ENCODE measurements around the gene IL13. TPM values are rescaled to one million over a fixed set of nuclear protein-coding genes. Genes with fewer than 3 reads are reported as not detected.
A peak's percentile ranks its signal among the peaks of the same experiment; 100 is the strongest.

The IL13 gene
- total and polyA plus RNA-seq, 2 experiments from 2014 or later = not detected

- Histone ChIP-seq H3K9ac (no peak overlapping the region), H3K9me2 (ENCODE audit: insufficient read depth) (no peaks in the 10 kb centered on the region), H3F3A (ENCODE audit: insufficient read depth) (no peaks in the 10 kb centered on the region), H3K9me3 (ENCODE audit: low read depth) (no peaks in the 10 kb centered on the region), H4K20me1 (ENCODE audit: insufficient read depth) (no peaks in the 10 kb centered on the region), H3K79me2 (ENCODE audit: insufficient read depth) (no peaks in the 10 kb centered on the region), H3K4me1 (ENCODE audit: insufficient read depth) (peaks cover 5% of the 10 kb centered on the region), H3K27ac (no peak overlapping the region), H2AFZ (no peak overlapping the region), H3K27me3 (replicated peaks; ENCODE audit: insufficient read depth) (no peaks in the 10 kb centered on the region), H3K4me2 (ENCODE audit: unreplicated experiment) (no peak overlapping the region), H3K36me3 (ENCODE audit: low read depth) (peaks cover 13% of the 10 kb centered on the region), H3K4me3 (no peak overlapping the region)
- TF ChIP-seq EZH2 (IDR thresholded peaks at IDR 0.05; ENCODE audit: insufficient read depth, poor library complexity, severe bottlenecking) = no peak
- no peak for TF ChIP-seq EZH2phosphoT487 (IDR thresholded peaks at IDR 0.05; ENCODE audit: insufficient read depth, low read depth)
- in situ Hi-C loops (cut with MboI) = no loop called here
- DNase-seq = no peak
- 96 to 98% methylated on average over 4 of the region's 4 CpGs for WGBS, 2 experiments (ENCODE audit: low coverage in 1 of 2, low lambda C conversion rate in 2 of 2, missing lambda C conversion rate in 2 of 2)
Observed at GRCh38 chr5:132695956-132696355, 38.0 kb downstream of the IL13 start.

- Histone ChIP-seq H2AFZ (peak overlapping the region; percentile 17; the same call in 1 of the 2 replicates), H3K9ac (no peak overlapping the region), H3F3A (ENCODE audit: insufficient read depth) (peaks cover 11% of the 10 kb centered on the region), H3K9me2 (ENCODE audit: insufficient read depth) (no peaks in the 10 kb centered on the region), H3K4me2 (ENCODE audit: unreplicated experiment) (peak overlapping the region; percentile 52), H3K9me3 (ENCODE audit: low read depth) (no peaks in the 10 kb centered on the region), H3K4me3 (no peak overlapping the region; the same call in 1 of the 2 replicates), H3K79me2 (ENCODE audit: insufficient read depth) (no peaks in the 10 kb centered on the region), H4K20me1 (ENCODE audit: insufficient read depth) (no peaks in the 10 kb centered on the region), H3K36me3 (ENCODE audit: low read depth) (peaks cover 32% of the 10 kb centered on the region), H3K4me1 (ENCODE audit: insufficient read depth) (peaks cover 14% of the 10 kb centered on the region), H3K27me3 (replicated peaks; ENCODE audit: insufficient read depth) (no peaks in the 10 kb centered on the region), H3K27ac (peak overlapping the region; percentile 13; the same call in 1 of the 2 replicates)
- in situ Hi-C loops (cut with MboI) = loop anchor here (25.0 kb wide), 1 partner anchor 318 kb away; no protein-coding TSS in a partner anchor
- 79 to 81% methylated on average over 1 of the region's 1 CpG for WGBS, 2 experiments (ENCODE audit: low coverage in 1 of 2, low lambda C conversion rate in 2 of 2, missing lambda C conversion rate in 2 of 2)
- peak; percentile 66 for DNase-seq
- TF ChIP-seq EZH2 (IDR thresholded peaks at IDR 0.05; ENCODE audit: insufficient read depth, poor library complexity, severe bottlenecking) (no peak), EZH2phosphoT487 (IDR thresholded peaks at IDR 0.05; ENCODE audit: insufficient read depth, low read depth) (no peak)
Observed at GRCh38 chr5:132704875-132705274, 46.9 kb downstream of the IL13 start.

- Histone ChIP-seq H3K27ac (no peak overlapping the region), H4K20me1 (ENCODE audit: insufficient read depth) (no peaks in the 10 kb centered on the region), H2AFZ (no peak overlapping the region), H3K27me3 (replicated peaks; ENCODE audit: insufficient read depth) (no peaks in the 10 kb centered on the region), H3K4me3 (no peak overlapping the region), H3K4me2 (ENCODE audit: unreplicated experiment) (no peak overlapping the region), H3K9me3 (ENCODE audit: low read depth) (no peaks in the 10 kb centered on the region), H3K36me3 (ENCODE audit: low read depth) (no peaks in the 10 kb centered on the region), H3K4me1 (ENCODE audit: insufficient read depth) (peaks cover 14% of the 10 kb centered on the region), H3F3A (ENCODE audit: insufficient read depth) (peaks cover 11% of the 10 kb centered on the region), H3K79me2 (ENCODE audit: insufficient read depth) (no peaks in the 10 kb centered on the region), H3K9ac (no peak overlapping the region), H3K9me2 (ENCODE audit: insufficient read depth) (no peaks in the 10 kb centered on the region)
- TF ChIP-seq EZH2 (IDR thresholded peaks at IDR 0.05; ENCODE audit: insufficient read depth, poor library complexity, severe bottlenecking) = no peak
- TF ChIP-seq EZH2phosphoT487 (IDR thresholded peaks at IDR 0.05; ENCODE audit: insufficient read depth, low read depth) = no peak
- in situ Hi-C loops (cut with MboI) = loop anchor here (25.0 kb wide), 1 partner anchor 321 kb away; no protein-coding TSS in a partner anchor
- DNase-seq = peak; percentile 13
Observed at GRCh38 chr5:132708645-132709044, 50.7 kb downstream of the IL13 start.

Other genes with a start within 250 kb of the IL13 start
- gene IRF1, start 167.4 kb upstream of the IL13 start, total RNA-seq (2014; rRNA removed; shearing (Covaris generic)) = 6.2 and 10.4 TPM in 2 replicates
- gene IRF1, start 167.4 kb upstream of the IL13 start, polyA plus RNA-seq (2016; fragmentation: Nextera tagmentation; extraction: Ambion mirVana) = 21.7 and 22.2 TPM in 2 replicates
- not detected in 2 replicates for gene IL5, start 114.7 kb upstream of the IL13 start, total RNA-seq (2014; rRNA removed; shearing (Covaris generic))
- gene IL5, start 114.7 kb upstream of the IL13 start, polyA plus RNA-seq (2016; fragmentation: Nextera tagmentation; extraction: Ambion mirVana) = not detected in 2 replicates
- 17.7 and 21.5 TPM in 2 replicates for gene RAD50, start 101.2 kb upstream of the IL13 start, total RNA-seq (2014; rRNA removed; shearing (Covaris generic))
- 40.9 and 44.0 TPM in 2 replicates for gene RAD50, start 101.2 kb upstream of the IL13 start, polyA plus RNA-seq (2016; fragmentation: Nextera tagmentation; extraction: Ambion mirVana)
- not detected in 2 replicates for gene IL4, start 15.8 kb downstream of the IL13 start, total RNA-seq (2014; rRNA removed; shearing (Covaris generic))
- 0.34 TPM in 1 of 2 replicates, not detected in the other for gene IL4, start 15.8 kb downstream of the IL13 start, polyA plus RNA-seq (2016; fragmentation: Nextera tagmentation; extraction: Ambion mirVana)
- gene KIF3A, start 79.4 kb downstream of the IL13 start, total RNA-seq (2014; rRNA removed; shearing (Covaris generic)) = 6.8 TPM in 2 replicates
- 13.9 and 18.8 TPM in 2 replicates for gene KIF3A, start 79.4 kb downstream of the IL13 start, polyA plus RNA-seq (2016; fragmentation: Nextera tagmentation; extraction: Ambion mirVana)
- not detected in 2 replicates for gene CCNI2, start 89.3 kb downstream of the IL13 start, total RNA-seq (2014; rRNA removed; shearing (Covaris generic))
- gene CCNI2, start 89.3 kb downstream of the IL13 start, polyA plus RNA-seq (2016; fragmentation: Nextera tagmentation; extraction: Ambion mirVana) = 0.51 and 0.73 TPM in 2 replicates
- gene SEPTIN8, start 119.1 kb downstream of the IL13 start, total RNA-seq (2014; rRNA removed; shearing (Covaris generic)) = 36.5 and 41.9 TPM in 2 replicates
- gene SEPTIN8, start 119.1 kb downstream of the IL13 start, polyA plus RNA-seq (2016; fragmentation: Nextera tagmentation; extraction: Ambion mirVana) = 26.9 and 28.8 TPM in 2 replicates
- gene SOWAHA, start 155.1 kb downstream of the IL13 start, total RNA-seq (2014; rRNA removed; shearing (Covaris generic)) = not detected in 2 replicates
- gene SOWAHA, start 155.1 kb downstream of the IL13 start, polyA plus RNA-seq (2016; fragmentation: Nextera tagmentation; extraction: Ambion mirVana) = not detected in 2 replicates
- 9.9 and 13.2 TPM in 2 replicates for gene SHROOM1, start 172.5 kb downstream of the IL13 start, total RNA-seq (2014; rRNA removed; shearing (Covaris generic))
- gene SHROOM1, start 172.5 kb downstream of the IL13 start, polyA plus RNA-seq (2016; fragmentation: Nextera tagmentation; extraction: Ambion mirVana) = 3.8 and 3.9 TPM in 2 replicates
- 0.32 TPM in 1 of 2 replicates, not detected in the other for gene GDF9, start 208.3 kb downstream of the IL13 start, total RNA-seq (2014; rRNA removed; shearing (Covaris generic))
- not detected in 2 replicates for gene GDF9, start 208.3 kb downstream of the IL13 start, polyA plus RNA-seq (2016; fragmentation: Nextera tagmentation; extraction: Ambion mirVana)
- gene UQCRQ, start 208.5 kb downstream of the IL13 start, total RNA-seq (2014; rRNA removed; shearing (Covaris generic)) = 77.9 and 138 TPM in 2 replicates
- 1,006 and 1,056 TPM in 2 replicates for gene UQCRQ, start 208.5 kb downstream of the IL13 start, polyA plus RNA-seq (2016; fragmentation: Nextera tagmentation; extraction: Ambion mirVana)
- gene LEAP2, start 215.5 kb downstream of the IL13 start, total RNA-seq (2014; rRNA removed; shearing (Covaris generic)) = 0.13 TPM in 1 of 2 replicates, not detected in the other
- 0.33 and 0.67 TPM in 2 replicates for gene LEAP2, start 215.5 kb downstream of the IL13 start, polyA plus RNA-seq (2016; fragmentation: Nextera tagmentation; extraction: Ambion mirVana)